A549 treated with GW870086 at 1 μM for 4 hours (cell line): ENCODE results near the gene SLC25A45. TPM values are rescaled to one million over a fixed set of nuclear protein-coding genes. Genes with fewer than 3 reads are reported as not detected.

ENCODE experiments used
- total RNA-seq: library from RNA; stranded (reverse); fragments of 200-300 nt; extraction: Qiagen RNA extraction; gene quantifications from 5 replicates; pipeline ENCODE4 v1.2.3, GENCODE V29; 2022; ENCODE audit warnings: low read depth

The SLC25A45 gene
- 11.7 to 16.3 TPM (median 15.2 TPM) in 5 replicates for total RNA-seq

GRCh38 chr11:65382033-65382803 is at the start of gene SLC25A45:
Gene SLC25A45 (minus strand): TSS chr11:65382646. CDS start chr11:65381951, 695 bp downstream.

GRCh38 chr11:65422633-65423515 is 40.4 kb upstream of the SLC25A45 start, which contains the start of gene NEAT1:
Gene NEAT1 (plus strand): TSS chr11:65422798.

GRCh38 chr11:65386307-65387140 is 4.1 kb upstream of the SLC25A45 start, which contains the start of gene FRMD8:
Gene FRMD8 (plus strand): TSS chr11:65386637. CDS start chr11:65387037, 400 bp downstream.

GRCh38 chr11:65354265-65355012 is 28.0 kb downstream of the SLC25A45 start, which contains the start of gene TIGD3:
Gene TIGD3 (plus strand): TSS chr11:65354751. CDS start chr11:65355809, 1,058 bp downstream.

Other genes with a start within 250 kb of the SLC25A45 start
- gene SYVN1, start 248.1 kb downstream of the SLC25A45 start, total RNA-seq: 30.3 to 41.2 TPM (median 40.5 TPM) in 5 replicates
- gene SPDYC, start 212.4 kb downstream of the SLC25A45 start, total RNA-seq: not detected in 5 replicates
- 94.0 to 119 TPM (median 113 TPM) in 5 replicates for gene CAPN1, start 200.7 kb downstream of the SLC25A45 start, total RNA-seq
- gene POLA2, start 120.7 kb downstream of the SLC25A45 start, total RNA-seq: 11.8 to 20.5 TPM (median 13.7 TPM) in 5 replicates
- gene CDC42EP2, start 67.8 kb downstream of the SLC25A45 start, total RNA-seq: 17.3 to 23.6 TPM (median 20.1 TPM) in 5 replicates
- gene DPF2, start 48.8 kb downstream of the SLC25A45 start, total RNA-seq: 37.7 to 44.3 TPM (median 39.7 TPM) in 5 replicates
- gene TIGD3, start 27.9 kb downstream of the SLC25A45 start, total RNA-seq: 0.40 to 0.94 TPM (median 0.87 TPM) in 5 replicates
- gene FRMD8, start 4.0 kb upstream of the SLC25A45 start, total RNA-seq: 47.9 to 66.2 TPM (median 63.6 TPM) in 5 replicates
- gene NEAT1, start 40.2 kb upstream of the SLC25A45 start, total RNA-seq: 108 to 253 TPM (median 201 TPM) in 5 replicates
- 35.0 to 89.7 TPM (median 73.8 TPM) in 5 replicates for gene MALAT1, start 116.4 kb upstream of the SLC25A45 start, total RNA-seq
- 46.9 to 64.2 TPM (median 62.2 TPM) in 5 replicates for gene SCYL1, start 142.4 kb upstream of the SLC25A45 start, total RNA-seq
- 90.4 to 131 TPM (median 110 TPM) in 5 replicates for gene LTBP3, start 175.7 kb upstream of the SLC25A45 start, total RNA-seq
- 65.2 to 81.7 TPM (median 80.6 TPM) in 5 replicates for gene ZNRD2, start 187.8 kb upstream of the SLC25A45 start, total RNA-seq
- 29.6 to 51.1 TPM (median 48.0 TPM) in 5 replicates for gene FAM89B, start 189.9 kb upstream of the SLC25A45 start, total RNA-seq
- 28.2 to 38.2 TPM (median 34.7 TPM) in 5 replicates for gene EHBP1L1, start 193.4 kb upstream of the SLC25A45 start, total RNA-seq
- gene KCNK7, start 213.2 kb upstream of the SLC25A45 start, total RNA-seq: 0.29 to 0.82 TPM (median 0.41 TPM) in 5 replicates
- 38.9 to 53.5 TPM (median 48.3 TPM) in 5 replicates for gene MAP3K11, start 231.6 kb upstream of the SLC25A45 start, total RNA-seq
- 26.1 to 36.6 TPM (median 36.0 TPM) in 5 replicates for gene PCNX3, start 233.1 kb upstream of the SLC25A45 start, total RNA-seq